CD8-positive, alpha-beta memory T cell (primary cell): ENCODE measurements around the gene LRRFIP1. TPM values are rescaled to one million over a fixed set of nuclear protein-coding genes. Genes with fewer than 3 reads are reported as not detected.
A peak's percentile ranks its signal among the peaks of the same experiment; 100 is the strongest.
"Not testable (repeated sequence)": the region's sequence is repeated elsewhere in the genome, so short reads cannot be mapped to it uniquely, and the experiment has no call there.

Experiments
- CTCF ChIA-PET: fragments of 350-600 bp; sonication (Branson Sonifier 250); formaldehyde crosslinking; loops from one replicate; lab custom pipeline; 2021; ENCODE audit warnings: antibody characterized with exemption; lab: Charles Lee
- POLR2A ChIA-PET: fragments of 350-600 bp; sonication (Branson Sonifier 250); formaldehyde crosslinking; loops from one replicate; lab custom pipeline; 2021; ENCODE audit warnings: antibody characterized with exemption; lab: Charles Lee
- DNase-seq, 5 donors: peaks; one replicate each; pipeline versions ENCODE4 v3.0.0 to v3.0.0-alpha.2; 2020 to 2022; ENCODE audit warnings: mixed read lengths in 1 of 5
- H3K27ac ChIP-seq: one replicate; pipeline ENCODE4 v1.7.0; 2013; ENCODE audit warnings: low read depth, mild to moderate bottlenecking, low read length, moderate library complexity
- H3K27me3 ChIP-seq: 2 replicates; pipeline ENCODE4 v1.7.0; 2013; ENCODE audit warnings: low read length, mild to moderate bottlenecking; ENCODE audit not compliant: insufficient read depth, poor library complexity, severe bottlenecking
- H3K36me3 ChIP-seq: 2 replicates; pipeline ENCODE4 v1.7.0; 2013; ENCODE audit warnings: mild to moderate bottlenecking, low read length, moderate library complexity; ENCODE audit not compliant: insufficient read depth
- H3K4me1 ChIP-seq: 2 replicates; pipeline ENCODE4 v1.7.0; 2013; ENCODE audit warnings: mild to moderate bottlenecking, low read length, moderate library complexity; ENCODE audit not compliant: insufficient read depth
- H3K4me3 ChIP-seq: 2 replicates; pipeline ENCODE4 v1.7.0; 2013; ENCODE audit warnings: mild to moderate bottlenecking, low read length
- H3K9me3 ChIP-seq: 2 replicates; pipeline ENCODE4 v1.7.0; 2013; ENCODE audit warnings: mild to moderate bottlenecking, low read length
- H3K27ac Mint-ChIP-seq, 8 donors: one replicate each; pipeline ENCODE4 v1.8.0; 2020 to 2021; ENCODE audit warnings: mixed read lengths in 8 of 8, mild to moderate bottlenecking in 6 of 8, inconsistent platforms in 3 of 8, moderate library complexity in 3 of 8
- H3K27me3 Mint-ChIP-seq, 2 donors: one replicate each; pipeline ENCODE4 v1.8.0; 2020 to 2021; ENCODE audit warnings: mixed read lengths in 2 of 2, mild to moderate bottlenecking in 1 of 2, moderate library complexity in 1 of 2
- H3K36me3 Mint-ChIP-seq, 3 donors: one replicate each; pipeline ENCODE4 v1.8.0; 2020 to 2021; ENCODE audit warnings: mixed read lengths in 3 of 3, inconsistent platforms in 1 of 3, mild to moderate bottlenecking in 1 of 3
- H3K4me1 Mint-ChIP-seq, 3 donors: one replicate each; pipeline ENCODE4 v1.8.0; 2020 to 2021; ENCODE audit warnings: mixed read lengths in 3 of 3, inconsistent platforms in 1 of 3, mild to moderate bottlenecking in 1 of 3
- H3K4me3 Mint-ChIP-seq, 7 donors: one replicate each; pipeline ENCODE4 v1.8.0; 2020 to 2021; ENCODE audit warnings: mixed read lengths in 7 of 7, mild to moderate bottlenecking in 6 of 7, moderate library complexity in 4 of 7, inconsistent platforms in 2 of 7
- H3K9me3 Mint-ChIP-seq, 5 donors: one replicate each; pipeline ENCODE4 v1.8.0; 2020 to 2022; ENCODE audit warnings: mixed read lengths in 5 of 5, mild to moderate bottlenecking in 3 of 5, moderate library complexity in 2 of 5, inconsistent platforms in 1 of 5
- polyA plus RNA-seq: library from polyadenylated mRNA; unstranded; fragments of 300-500 nt; fragmentation: Illumina TruSeq; gene quantifications from one replicate; pipeline ENCODE4 v1.2.3, GENCODE V29; 2021
- total RNA-seq, 2 experiments: library from RNA; stranded (reverse); gene quantifications; one replicate each; pipeline ENCODE4 v1.2.3, GENCODE V29; 2021

The LRRFIP1 gene
- total and polyA plus RNA-seq, 3 experiments from 2014 or later, result 128 to 192 (median 188) TPM

- peak overlapping the region; percentile 6 for H3K4me3 ChIP-seq
- POLR2A ChIA-PET, result interaction anchor here (0.6 to 2.4 kb wide), 8 partner anchors 9 to 515 kb away, joined by 3 to 40 read pairs (median 6); no protein-coding TSS in a partner anchor
- peaks cover 52% of the 10 kb centered on the region for H3K4me1 ChIP-seq
- Mint-ChIP-seq H3K36me3 (peaks cover 0 to 3% (median 0%) of the 10 kb centered on the region in 3 donors), H3K27ac (peak overlapping the region; percentile 99 to 100 (median 100)), H3K4me1 (peaks cover 47 to 60% (median 57%) of the 10 kb centered on the region in 3 donors), H3K27me3 (no peaks in the 10 kb centered on the region), H3K9me3 (no peaks in the 10 kb centered on the region), H3K4me3 (peak overlapping the region; percentile 74 to 88 (median 78))
- CTCF ChIA-PET, result interaction anchor here (0.6 to 19.9 kb wide), 6 partner anchors 9 to 508 kb away, joined by 3 to 295 read pairs (median 12); no protein-coding TSS in a partner anchor
- H3K27ac ChIP-seq, result peak overlapping the region; percentile 97
- no peaks in the 10 kb centered on the region for H3K36me3 ChIP-seq
- H3K27me3 ChIP-seq, result no peaks in the 10 kb centered on the region
- no peak for DNase-seq
- no peaks in the 10 kb centered on the region for H3K9me3 ChIP-seq
These were observed 60.7 kb downstream of the LRRFIP1 start for GRCh38 chr2:237688081-237688480.

- H3K4me3 ChIP-seq, H3K36me3 ChIP-seq, H3K9me3 ChIP-seq, DNase-seq, H3K27me3 Mint-ChIP-seq, H3K27me3 ChIP-seq, H3K9me3 Mint-ChIP-seq, H3K36me3 Mint-ChIP-seq: not testable (repeated sequence)
- CTCF ChIA-PET, result interaction anchor here (0.6 to 19.9 kb wide), 5 partner anchors 9 to 508 kb away, joined by 3 to 295 read pairs (median 20); no protein-coding TSS in a partner anchor
- Mint-ChIP-seq H3K27ac (peak overlapping the region; percentile 97 to 100 (median 100)), H3K4me1 (peaks cover 52 to 65% (median 62%) of the 10 kb centered on the region in 3 donors), H3K4me3 (peak overlapping the region in 6 of 7 donors; percentile 13 to 88 (median 61))
- H3K27ac ChIP-seq, result peak overlapping the region; percentile 97
- H3K4me1 ChIP-seq, result peaks cover 54% of the 10 kb centered on the region
- POLR2A ChIA-PET, result interaction anchor here (0.6 to 2.4 kb wide), 6 partner anchors 9 to 634 kb away, joined by 3 to 40 read pairs (median 10); no protein-coding TSS in a partner anchor
These were observed 61.2 kb downstream of the LRRFIP1 start for GRCh38 chr2:237688541-237688940.

GRCh38 chr2:237689336-237690131, 62.1 kb downstream of the LRRFIP1 start:
- H3K9me3 ChIP-seq, result no peaks in the 10 kb centered on the region
- H3K4me3 ChIP-seq, result peak overlapping the region; percentile 32
- ChIA-PET POLR2A (interaction anchor here (0.6 to 6.0 kb wide), 3 partner anchors 11 to 633 kb away, joined by 3 to 56 read pairs (median 4); no protein-coding TSS in a partner anchor), CTCF (interaction anchor here (0.8 to 19.9 kb wide), 5 partner anchors 8 to 85 kb away, joined by 3 to 295 read pairs (median 20); no protein-coding TSS in a partner anchor)
- peak overlapping the region; percentile 40 to 86 (median 80) for H3K4me3 Mint-ChIP-seq
- peaks cover 64% of the 10 kb centered on the region for H3K4me1 ChIP-seq
- peak overlapping the region; percentile 97 to 100 (median 100) for H3K27ac Mint-ChIP-seq
- peaks cover 0 to 8% (median 0%) of the 10 kb centered on the region in 3 donors for H3K36me3 Mint-ChIP-seq
- no peaks in the 10 kb centered on the region for H3K9me3 Mint-ChIP-seq
- H3K27ac ChIP-seq, result peak overlapping the region; percentile 97
- H3K36me3 ChIP-seq, result no peaks in the 10 kb centered on the region
- H3K27me3 ChIP-seq, result no peaks in the 10 kb centered on the region
- H3K27me3 Mint-ChIP-seq, result no peaks in the 10 kb centered on the region
- H3K4me1 Mint-ChIP-seq, result peaks cover 61 to 75% (median 71%) of the 10 kb centered on the region in 3 donors
- peak in 2 of 5 donors; percentile 23 to 32 for DNase-seq

GRCh38 chr2:237691029-237691907, 63.9 kb downstream of the LRRFIP1 start:
- Mint-ChIP-seq H3K4me3 (peak overlapping the region; percentile 74 to 86 (median 83)), H3K27me3 (no peaks in the 10 kb centered on the region), H3K9me3 (no peaks in the 10 kb centered on the region), H3K4me1 (peaks cover 73 to 82% (median 81%) of the 10 kb centered on the region in 3 donors), H3K27ac (peak overlapping the region; percentile 91 to 100 (median 99)), H3K36me3 (peaks cover 0 to 8% (median 0%) of the 10 kb centered on the region in 3 donors)
- ChIA-PET POLR2A (interaction anchor here (0.9 to 6.0 kb wide), 2 partner anchors 9 to 17 kb away, joined by 3 to 56 read pairs; no protein-coding TSS in a partner anchor), CTCF (interaction anchor here (1.0 to 19.9 kb wide), 5 partner anchors 10 to 54 kb away, joined by 3 to 295 read pairs (median 13); no protein-coding TSS in a partner anchor)
- Histone ChIP-seq H3K36me3 (no peaks in the 10 kb centered on the region), H3K4me3 (peak overlapping the region; percentile 55), H3K4me1 (peaks cover 77% of the 10 kb centered on the region), H3K27ac (peak overlapping the region; percentile 78), H3K27me3 (no peaks in the 10 kb centered on the region), H3K9me3 (no peaks in the 10 kb centered on the region)
- DNase-seq, result no peak

- Histone ChIP-seq H3K36me3 (no peaks in the 10 kb centered on the region), H3K27ac (peak overlapping the region; percentile 94), H3K4me1 (peaks cover 77% of the 10 kb centered on the region), H3K27me3 (no peaks in the 10 kb centered on the region), H3K9me3 (no peaks in the 10 kb centered on the region), H3K4me3 (peak overlapping the region; percentile 79)
- DNase-seq, result peak; percentile 90 to 98 (median 94)
- Mint-ChIP-seq H3K4me1 (peaks cover 75 to 82% (median 81%) of the 10 kb centered on the region in 3 donors), H3K27ac (peak overlapping the region; percentile 90 to 98 (median 96)), H3K36me3 (peaks cover 0 to 8% (median 0%) of the 10 kb centered on the region in 3 donors), H3K27me3 (no peaks in the 10 kb centered on the region), H3K9me3 (no peaks in the 10 kb centered on the region), H3K4me3 (peak overlapping the region; percentile 87 to 96 (median 92))
- ChIA-PET POLR2A (interaction anchor here (0.5 to 6.0 kb wide), 5 partner anchors 8 to 296 kb away, joined by 3 to 56 read pairs (median 6); no protein-coding TSS in a partner anchor), CTCF (interaction anchor here (1.7 to 19.9 kb wide), 5 partner anchors 10 to 53 kb away, joined by 3 to 295 read pairs (median 13); no protein-coding TSS in a partner anchor)
These were observed 64.7 kb downstream of the LRRFIP1 start for GRCh38 chr2:237691908-237692600.

- peak in 2 of 5 donors; percentile 25 to 40 for DNase-seq
- H3K36me3 Mint-ChIP-seq, result peaks cover 0 to 8% (median 0%) of the 10 kb centered on the region in 3 donors
- CTCF ChIA-PET, result interaction anchor here (1.6 to 19.9 kb wide), 7 partner anchors 10 to 52 kb away, joined by 3 to 295 read pairs (median 10); no protein-coding TSS in a partner anchor
- H3K4me1 ChIP-seq, result peaks cover 77% of the 10 kb centered on the region
- POLR2A ChIA-PET, result interaction anchor here (0.5 to 6.0 kb wide), 5 partner anchors 8 to 295 kb away, joined by 3 to 56 read pairs (median 6); no protein-coding TSS in a partner anchor
- no peaks in the 10 kb centered on the region for H3K9me3 Mint-ChIP-seq
- no peaks in the 10 kb centered on the region for H3K27me3 Mint-ChIP-seq
- peak overlapping the region; percentile 87 to 96 (median 92) for H3K4me3 Mint-ChIP-seq
- peak overlapping the region; percentile 90 to 98 (median 96) for H3K27ac Mint-ChIP-seq
- H3K27ac ChIP-seq, result peak overlapping the region; percentile 94
- H3K4me3 ChIP-seq, result peak overlapping the region; percentile 79
- H3K9me3 ChIP-seq, result no peaks in the 10 kb centered on the region
- no peaks in the 10 kb centered on the region for H3K36me3 ChIP-seq
- peaks cover 77 to 82% (median 81%) of the 10 kb centered on the region in 3 donors for H3K4me1 Mint-ChIP-seq
- H3K27me3 ChIP-seq, result no peaks in the 10 kb centered on the region
These were observed 65.4 kb downstream of the LRRFIP1 start for GRCh38 chr2:237692601-237693290.
